ENCODE data around the gene TMEM108.

DNA sequence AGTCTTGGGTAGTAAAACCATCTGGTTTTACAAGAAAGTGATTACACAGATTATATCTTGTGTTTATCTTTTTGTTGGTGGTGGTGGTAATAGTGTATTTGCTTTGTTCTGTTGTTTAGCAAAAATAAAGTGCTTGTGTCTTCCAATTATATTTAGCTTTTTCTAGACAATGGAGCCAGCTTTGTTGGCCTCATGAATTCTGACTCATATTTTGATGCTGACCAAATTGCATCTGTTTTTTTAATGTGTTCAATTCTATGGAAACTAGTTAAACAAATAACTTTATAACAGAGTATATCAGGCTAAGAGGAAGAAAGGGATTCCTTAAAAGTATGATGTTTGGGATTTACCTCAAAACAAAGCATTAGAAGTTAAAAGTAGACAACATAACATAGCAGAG, 292.3 kb downstream of the TMEM108 start:
- TF ChIP-seq CTCF (IDR thresholded peaks at IDR 0.05) (no peak), POLR2A (IDR thresholded peaks at IDR 0.05) (no peak)
